Testis (tissue), 2 donors: Measurements from ENCODE around the gene CLDN5.

ENCODE experiments used
- CTCF ChIP-seq, 3 experiments: fragments of 450-650 bp in 2 of 3; fragments of 200-600 bp in 1 of 3; sonication (generic) in 1 of 3; IDR thresholded peaks; one replicate each; pipeline ENCODE4 v1.5.1; 2016 to 2019; ENCODE audit warnings: antibody characterized with exemption in 3 of 3, mild to moderate bottlenecking in 2 of 3, moderate library complexity in 1 of 3
- POLR2A ChIP-seq: fragments of 450-650 bp; IDR thresholded peaks from one replicate; pipeline ENCODE4 v1.6.1; 2017; ENCODE audit warnings: antibody characterized with exemption, mild to moderate bottlenecking, moderate library complexity

GRCh38 chr22:19490628-19491230, 33.5 kb downstream of the CLDN5 start:
- TF ChIP-seq CTCF (IDR thresholded peaks at IDR 0.05) (no peak), POLR2A (no peak)
